ENCODE measurements around the gene CTPS2. TPM values are rescaled to one million over a fixed set of nuclear protein-coding genes. Genes with fewer than 3 reads are reported as not detected.

CTPS2 gene
- total RNA-seq, 4 donors from 2014 or later: 8.7 to 24.9 (median 12.0) TPM

DNA sequence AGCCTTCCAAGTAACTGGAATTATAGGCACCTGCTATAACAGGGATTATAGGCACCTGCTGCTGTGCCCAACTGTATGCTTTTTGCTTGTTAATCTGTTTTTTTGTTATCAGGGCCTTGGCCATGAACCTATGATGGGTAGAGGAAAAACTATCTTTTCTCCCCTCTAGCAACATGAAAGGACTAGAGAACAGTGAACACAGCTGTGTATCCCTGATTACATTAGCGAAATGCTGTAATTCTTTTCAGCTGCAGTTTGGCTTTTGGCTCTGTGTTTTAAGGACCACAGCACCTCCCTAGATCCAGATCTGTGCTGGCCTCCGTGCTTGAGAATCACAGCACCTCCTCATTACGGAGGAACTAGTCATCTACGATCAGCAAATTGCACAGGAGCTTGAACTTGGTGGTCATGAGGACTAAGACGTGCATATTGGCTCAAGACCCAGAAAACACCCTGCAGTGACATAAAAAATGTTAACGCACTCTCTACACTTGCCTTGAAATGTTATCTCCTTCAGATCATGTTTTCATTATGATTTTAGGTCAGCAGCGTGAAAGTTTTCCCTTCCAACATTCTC is 120.2 kb downstream of the CTPS2 start:
- 84% methylated on average over 7 of the region's 7 CpGs for WGBS
- Histone ChIP-seq H3K4me1 (no peaks in the 10 kb centered on the region), H3K27me3 (no peaks in the 10 kb centered on the region), H3K27ac (no peak overlapping the region), H3K36me3 (no peaks in the 10 kb centered on the region), H3K9me3 (no peaks in the 10 kb centered on the region), H3K4me3 (no peak overlapping the region)
- TF ChIP-seq, protein P1, sequence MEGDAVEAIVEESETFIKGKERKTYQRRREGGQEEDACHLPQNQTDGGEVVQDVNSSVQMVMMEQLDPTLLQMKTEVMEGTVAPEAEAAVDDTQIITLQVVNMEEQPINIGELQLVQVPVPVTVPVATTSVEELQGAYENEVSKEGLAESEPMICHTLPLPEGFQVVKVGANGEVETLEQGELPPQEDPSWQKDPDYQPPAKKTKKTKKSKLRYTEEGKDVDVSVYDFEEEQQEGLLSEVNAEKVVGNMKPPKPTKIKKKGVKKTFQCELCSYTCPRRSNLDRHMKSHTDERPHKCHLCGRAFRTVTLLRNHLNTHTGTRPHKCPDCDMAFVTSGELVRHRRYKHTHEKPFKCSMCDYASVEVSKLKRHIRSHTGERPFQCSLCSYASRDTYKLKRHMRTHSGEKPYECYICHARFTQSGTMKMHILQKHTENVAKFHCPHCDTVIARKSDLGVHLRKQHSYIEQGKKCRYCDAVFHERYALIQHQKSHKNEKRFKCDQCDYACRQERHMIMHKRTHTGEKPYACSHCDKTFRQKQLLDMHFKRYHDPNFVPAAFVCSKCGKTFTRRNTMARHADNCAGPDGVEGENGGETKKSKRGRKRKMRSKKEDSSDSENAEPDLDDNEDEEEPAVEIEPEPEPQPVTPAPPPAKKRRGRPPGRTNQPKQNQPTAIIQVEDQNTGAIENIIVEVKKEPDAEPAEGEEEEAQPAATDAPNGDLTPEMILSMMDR (IDR thresholded peaks at IDR 0.05): no peak
- TF ChIP-seq POLR2A (IDR thresholded peaks at IDR 0.05) (no peak), EP300 (IDR thresholded peaks at IDR 0.05) (no peak), POLR2AphosphoS5 (IDR thresholded peaks at IDR 0.05) (no peak)
- no peak for DNase-seq (ENCODE audit: low spot score in 2 of 2)

DNA sequence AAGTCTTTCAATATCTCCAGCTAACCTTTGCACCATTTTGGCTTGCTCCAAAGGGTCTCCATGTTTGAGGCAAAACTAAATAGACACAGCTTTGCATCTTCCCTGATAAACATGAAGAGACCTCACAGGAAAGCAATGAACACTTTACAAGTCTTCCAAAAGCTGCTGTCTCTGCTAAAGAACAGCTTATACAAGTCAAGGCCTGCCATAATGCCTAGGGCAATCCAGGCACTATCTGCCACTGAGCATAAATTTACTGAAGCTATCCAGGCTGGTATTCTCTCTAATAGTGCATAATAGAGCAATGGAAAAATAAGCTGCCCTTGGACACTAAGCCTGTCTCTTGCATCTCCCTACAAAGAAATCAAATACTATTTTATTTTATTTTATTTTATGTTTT is 122.6 kb downstream of the CTPS2 start:
- Histone ChIP-seq H3K36me3 (no peaks in the 10 kb centered on the region), H3K27me3 (no peaks in the 10 kb centered on the region), H3K4me1 (no peaks in the 10 kb centered on the region), H3K4me3 (no peak overlapping the region), H3K9me3 (no peaks in the 10 kb centered on the region), H3K27ac (no peak overlapping the region)
- DNase-seq (ENCODE audit: low spot score in 2 of 2): no peak
- no peak for TF ChIP-seq POLR2AphosphoS5 (IDR thresholded peaks at IDR 0.05)
- TF ChIP-seq EP300 (IDR thresholded peaks at IDR 0.05): no peak
- TF ChIP-seq POLR2A (IDR thresholded peaks at IDR 0.05): no peak

DNA sequence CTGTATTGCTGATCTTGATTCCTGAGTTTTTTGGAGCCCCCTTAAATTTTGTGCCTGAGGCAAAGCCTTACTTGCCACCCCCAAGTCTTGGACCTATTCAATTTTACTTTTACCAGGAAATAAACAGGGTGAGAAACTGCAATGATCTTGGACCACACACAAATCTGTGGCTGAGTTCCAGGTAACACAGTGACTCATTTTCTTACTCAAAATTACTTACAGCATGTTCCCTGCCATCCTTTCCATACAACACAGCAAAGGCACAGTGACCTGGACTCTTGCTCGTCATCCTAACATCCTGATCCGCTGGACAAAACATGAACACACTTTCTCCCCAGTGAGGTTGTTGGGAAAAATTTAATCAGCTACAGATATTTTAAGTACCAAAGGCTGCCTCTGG is 123.3 kb downstream of the CTPS2 start:
- no peaks in the 10 kb centered on the region for H3K27me3 ChIP-seq
- H3K36me3 ChIP-seq: no peaks in the 10 kb centered on the region
- no peaks in the 10 kb centered on the region for H3K4me1 ChIP-seq
- H3K9me3 ChIP-seq: no peaks in the 10 kb centered on the region
- no peak overlapping the region for H3K27ac ChIP-seq
- DNase-seq (ENCODE audit: low spot score in 2 of 2): no peak
- WGBS: 75% methylated on average over 2 of the region's 2 CpGs
- H3K4me3 ChIP-seq: no peak overlapping the region
- TF ChIP-seq POLR2A (IDR thresholded peaks at IDR 0.05): no peak

DNA sequence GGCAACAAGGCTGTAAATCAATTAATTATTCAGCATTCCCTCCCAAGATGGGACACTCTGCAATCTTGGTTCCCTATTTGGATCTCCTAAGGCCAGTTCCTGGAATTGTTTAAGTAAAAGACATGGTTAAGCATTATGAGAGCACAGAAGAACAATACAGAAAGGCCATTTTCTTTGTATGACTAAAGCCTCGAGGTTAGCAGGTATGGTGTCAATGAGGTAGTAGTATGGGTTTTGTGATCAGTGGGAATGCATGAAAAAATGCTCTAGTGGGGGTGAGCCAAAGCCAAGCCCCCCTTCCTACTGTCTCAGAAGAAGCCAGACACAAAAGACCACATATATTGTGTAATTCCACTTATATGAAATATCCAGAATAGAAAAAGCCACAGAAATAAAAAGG is 124.2 kb downstream of the CTPS2 start:
- H3K4me1 ChIP-seq: no peaks in the 10 kb centered on the region
- WGBS: 48% methylated on average over 1 of the region's 1 CpG
- H3K4me3 ChIP-seq: no peak overlapping the region
- DNase-seq (ENCODE audit: low spot score in 2 of 2): no peak
- no peak overlapping the region for H3K27ac ChIP-seq
- no peaks in the 10 kb centered on the region for H3K27me3 ChIP-seq
- no peak for TF ChIP-seq POLR2A (IDR thresholded peaks at IDR 0.05)
- TF ChIP-seq, protein P1 (IDR thresholded peaks at IDR 0.05): no peak
- TF ChIP-seq POLR2AphosphoS5 (IDR thresholded peaks at IDR 0.05): no peak
- no peak for TF ChIP-seq EP300 (IDR thresholded peaks at IDR 0.05)
- no peaks in the 10 kb centered on the region for H3K36me3 ChIP-seq
- no peaks in the 10 kb centered on the region for H3K9me3 ChIP-seq

DNA sequence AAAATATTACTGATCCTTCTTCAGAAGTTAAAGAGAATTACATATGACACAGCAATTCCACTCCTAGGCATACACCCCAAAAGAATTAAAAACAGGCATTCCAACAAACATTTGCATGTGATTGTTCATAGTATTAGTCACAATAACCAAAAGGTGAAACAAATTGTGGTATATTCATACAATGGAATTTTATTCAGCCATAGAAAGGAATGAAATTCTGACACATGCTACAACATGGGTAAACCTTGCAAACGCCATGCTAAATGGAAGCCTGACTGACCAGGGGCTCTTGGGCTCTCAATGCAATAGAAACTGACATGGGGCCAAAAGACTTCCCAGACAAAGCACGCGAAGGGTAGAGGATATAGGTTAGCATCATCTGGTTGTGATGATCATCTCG is 124.6 kb downstream of the CTPS2 start:
- no peak for DNase-seq (ENCODE audit: low spot score in 2 of 2)
- no peaks in the 10 kb centered on the region for H3K27me3 ChIP-seq
- no peaks in the 10 kb centered on the region for H3K9me3 ChIP-seq
- H3K27ac ChIP-seq: no peak overlapping the region
- WGBS: 69% methylated on average over 4 of the region's 4 CpGs
- H3K4me3 ChIP-seq: no peak overlapping the region
- no peaks in the 10 kb centered on the region for H3K4me1 ChIP-seq
- H3K36me3 ChIP-seq: no peaks in the 10 kb centered on the region
- no peak for TF ChIP-seq POLR2AphosphoS5 (IDR thresholded peaks at IDR 0.05)
- TF ChIP-seq, protein P1 (IDR thresholded peaks at IDR 0.05): no peak
- no peak for TF ChIP-seq POLR2A (IDR thresholded peaks at IDR 0.05)
- no peak for TF ChIP-seq EP300 (IDR thresholded peaks at IDR 0.05)

DNA sequence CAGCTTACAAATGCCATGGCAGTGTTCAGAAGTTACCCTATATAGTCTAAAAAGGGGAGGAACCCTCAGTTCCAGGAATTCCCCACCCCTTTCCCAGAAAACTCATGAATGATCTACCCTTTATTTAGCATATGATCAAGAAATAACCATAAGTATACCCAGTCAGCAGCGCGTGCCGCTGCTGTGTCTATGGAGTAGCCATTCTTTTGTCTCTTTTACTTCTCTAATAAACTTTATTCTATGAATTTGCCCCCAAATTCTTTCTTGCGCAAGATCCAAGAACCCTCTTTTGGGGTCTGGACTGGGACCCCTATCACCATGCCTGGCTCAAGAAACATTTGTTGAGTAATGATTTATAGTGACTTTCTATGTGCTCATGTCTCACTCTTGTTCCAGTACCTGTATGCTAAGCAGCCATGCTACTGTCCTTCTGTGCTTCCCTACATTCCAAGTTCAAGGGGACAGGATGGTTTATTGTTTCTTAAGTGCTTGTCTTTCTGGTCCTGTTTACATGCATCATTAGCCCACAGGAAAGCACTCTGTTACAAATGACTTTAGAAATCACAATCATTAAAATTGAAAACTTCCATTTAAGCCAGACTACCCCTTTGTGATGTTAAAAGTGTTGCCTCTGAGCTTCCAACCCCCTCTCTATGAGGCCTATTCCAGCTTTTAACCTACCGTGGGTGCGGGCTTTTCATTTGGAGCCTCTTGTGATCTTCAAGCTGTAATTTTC is 125.9 kb downstream of the CTPS2 start:
- 83% methylated on average over 6 of the region's 6 CpGs for WGBS
- no peaks in the 10 kb centered on the region for H3K36me3 ChIP-seq
- DNase-seq (ENCODE audit: low spot score in 2 of 2): no peak
- no peak overlapping the region for H3K27ac ChIP-seq
- TF ChIP-seq, protein P1 (IDR thresholded peaks at IDR 0.05): no peak
- TF ChIP-seq POLR2AphosphoS5 (IDR thresholded peaks at IDR 0.05) (no peak), EP300 (IDR thresholded peaks at IDR 0.05) (no peak), POLR2A (IDR thresholded peaks at IDR 0.05) (no peak)
- H3K4me3 ChIP-seq: no peak overlapping the region
- no peaks in the 10 kb centered on the region for H3K4me1 ChIP-seq
- H3K27me3 ChIP-seq: no peaks in the 10 kb centered on the region
- no peaks in the 10 kb centered on the region for H3K9me3 ChIP-seq
